ENCODE measurements around the gene SLC26A5. TPM values are rescaled to one million over a fixed set of nuclear protein-coding genes. Genes with fewer than 3 reads are reported as not detected.
"Not testable (repeated sequence)": the region's sequence is repeated elsewhere in the genome, so short reads cannot be mapped to it uniquely, and the experiment has no call there.

SLC26A5 gene
- total RNA-seq (not detected), polyA plus RNA-seq (not detected), total RNA-seq (0 reads per million in 6 experiments)

GRCh38 chr7:103446049-103446520, at the start of gene SLC26A5:
Gene SLC26A5, minus strand, starts transcription at chr7:103446207. Its CDS starts 24,693 bp downstream, at chr7:103421514.
- peak within 1 kb of the TSS in 1 of 10 donors; percentile 81 for H3K27ac Mint-ChIP-seq
- H3K4me3 Mint-ChIP-seq: peak within 1 kb of the TSS; percentile 74 to 95 (median 79)
- peak; percentile 76 to 81 for ATAC-seq
- DNase-seq: no peak
- H3K36me3 Mint-ChIP-seq: peaks cover 0 to 3% (median under 1%) of the 10 kb centered on the region in 3 donors
- H3K27me3 Mint-ChIP-seq: peaks cover 42 to 89% (median 53%) of the 10 kb centered on the region in 5 donors
- H3K9me3 Mint-ChIP-seq: peaks cover 0 to 16% (median 3%) of the 10 kb centered on the region in 9 donors
- POLR2A ChIA-PET: no interaction called here
- peaks cover 7 to 31% (median 20%) of the 10 kb centered on the region in 4 donors for H3K4me1 Mint-ChIP-seq

GRCh38 chr7:103487419-103487818, 41.4 kb upstream of the SLC26A5 start:
- no peaks in the 10 kb centered on the region for H3K9me3 Mint-ChIP-seq
- peaks cover 5 to 16% (median 13%) of the 10 kb centered on the region in 5 donors for H3K27me3 Mint-ChIP-seq
- POLR2A ChIA-PET: no interaction called here
- no peak for DNase-seq
- H3K4me1 Mint-ChIP-seq: no peaks in the 10 kb centered on the region
- no peak overlapping the region for H3K4me3 Mint-ChIP-seq
- H3K36me3 Mint-ChIP-seq: no peaks in the 10 kb centered on the region
- no peak for ATAC-seq
- H3K27ac Mint-ChIP-seq: no peak overlapping the region

GRCh38 chr7:103486873-103487272, 40.9 kb upstream of the SLC26A5 start:
- not testable (repeated sequence) for ATAC-seq, H3K27ac Mint-ChIP-seq
- POLR2A ChIA-PET: interaction anchor here (0.7 kb wide), 1 partner anchor 366 kb away, joined by 4 read pairs; no protein-coding TSS in a partner anchor

GRCh38 chr7:103480771-103481170, 34.8 kb upstream of the SLC26A5 start:
- no peak for ATAC-seq
- peaks cover 0 to 16% (median 15%) of the 10 kb centered on the region in 5 donors for H3K27me3 Mint-ChIP-seq
- no peaks in the 10 kb centered on the region for H3K9me3 Mint-ChIP-seq
- no peak overlapping the region for H3K27ac Mint-ChIP-seq
- H3K4me3 Mint-ChIP-seq: no peak overlapping the region
- POLR2A ChIA-PET: no interaction called here
- no peaks in the 10 kb centered on the region for H3K4me1 Mint-ChIP-seq
- no peaks in the 10 kb centered on the region for H3K36me3 Mint-ChIP-seq
- DNase-seq: no peak

More at GRCh38 chr7:103486873-103487272, 40.9 kb upstream of the SLC26A5 start:
- H3K27me3 Mint-ChIP-seq: peaks cover 6 to 20% (median 13%) of the 10 kb centered on the region in 5 donors
- not testable (repeated sequence) for H3K4me1 Mint-ChIP-seq, H3K36me3 Mint-ChIP-seq, H3K4me3 Mint-ChIP-seq, DNase-seq, H3K9me3 Mint-ChIP-seq

- Mint-ChIP-seq H3K27me3 (peaks cover 19 to 39% (median 22%) of the 10 kb centered on the region in 5 donors), H3K4me1 (peaks cover 0 to 5% (median 0%) of the 10 kb centered on the region in 4 donors), H3K4me3 (no peak overlapping the region), H3K27ac (no peak overlapping the region), H3K9me3 (no peaks in the 10 kb centered on the region), H3K36me3 (no peaks in the 10 kb centered on the region)
- POLR2A ChIA-PET: no interaction called here
- peak in 1 of 2 donors; percentile 32 for ATAC-seq
- no peak for DNase-seq
These were observed 28.9 kb upstream of the SLC26A5 start for GRCh38 chr7:103474956-103475355.

- no peak for DNase-seq
- no peak overlapping the region for H3K27ac Mint-ChIP-seq
- POLR2A ChIA-PET: interaction anchor here (0.7 kb wide), 1 partner anchor 23 kb away, joined by 3 read pairs; no protein-coding TSS in a partner anchor
- H3K4me1 Mint-ChIP-seq: no peaks in the 10 kb centered on the region
- no peak overlapping the region for H3K4me3 Mint-ChIP-seq
- no peaks in the 10 kb centered on the region for H3K9me3 Mint-ChIP-seq
- ATAC-seq: no peak
- no peaks in the 10 kb centered on the region for H3K36me3 Mint-ChIP-seq
- H3K27me3 Mint-ChIP-seq: peaks cover 17 to 39% (median 19%) of the 10 kb centered on the region in 5 donors
These were observed 23.3 kb upstream of the SLC26A5 start for GRCh38 chr7:103469095-103469948.

- Mint-ChIP-seq H3K4me3 (no peak overlapping the region), H3K36me3 (no peaks in the 10 kb centered on the region), H3K27me3 (peaks cover 18 to 29% (median 20%) of the 10 kb centered on the region in 5 donors), H3K27ac (no peak overlapping the region), H3K9me3 (peaks cover 0 to 1% (median 0%) of the 10 kb centered on the region in 9 donors), H3K4me1 (no peaks in the 10 kb centered on the region)
- POLR2A ChIA-PET: no interaction called here
- DNase-seq (no peak), ATAC-seq (no peak)
These were observed 20.8 kb upstream of the SLC26A5 start for GRCh38 chr7:103466814-103467213.

- Mint-ChIP-seq H3K27me3 (peaks cover 11 to 32% (median 17%) of the 10 kb centered on the region in 5 donors), H3K4me1 (no peaks in the 10 kb centered on the region), H3K4me3 (no peak overlapping the region), H3K27ac (no peak overlapping the region), H3K36me3 (no peaks in the 10 kb centered on the region), H3K9me3 (peaks cover 0 to 3% (median 0%) of the 10 kb centered on the region in 9 donors)
- ATAC-seq (no peak), DNase-seq (no peak)
- POLR2A ChIA-PET: no interaction called here
These were observed 16.4 kb upstream of the SLC26A5 start for GRCh38 chr7:103462358-103462757.

- H3K27ac Mint-ChIP-seq: peak overlapping the region in 1 of 10 donors; percentile 29
- ATAC-seq (peak; percentile 47 to 65), DNase-seq (peak in 4 of 10 donors; percentile 6 to 22 (median 14))
- peak overlapping the region in 8 of 10 donors; percentile 18 to 77 (median 68) for H3K4me3 Mint-ChIP-seq
- POLR2A ChIA-PET: no interaction called here
- peaks cover 4 to 28% (median 14%) of the 10 kb centered on the region in 9 donors for H3K9me3 Mint-ChIP-seq
- peaks cover 7 to 31% (median 20%) of the 10 kb centered on the region in 4 donors for H3K4me1 Mint-ChIP-seq
- H3K36me3 Mint-ChIP-seq: peaks cover 0 to 10% (median 6%) of the 10 kb centered on the region in 3 donors
- H3K27me3 Mint-ChIP-seq: peaks cover 45 to 89% (median 60%) of the 10 kb centered on the region in 5 donors
These were observed 1.3 kb upstream of the SLC26A5 start for GRCh38 chr7:103447073-103447960.

- peaks cover 40 to 88% (median 48%) of the 10 kb centered on the region in 5 donors for H3K27me3 Mint-ChIP-seq
- ATAC-seq: peak in 1 of 2 donors; percentile 18
- H3K27ac Mint-ChIP-seq: peak overlapping the region in 1 of 10 donors; percentile 65
- POLR2A ChIA-PET: no interaction called here
- H3K4me3 Mint-ChIP-seq: peak overlapping the region; percentile 74 to 95 (median 79)
- H3K36me3 Mint-ChIP-seq: peaks cover 0 to 3% (median 0%) of the 10 kb centered on the region in 3 donors
- peaks cover 0 to 13% (median 1%) of the 10 kb centered on the region in 9 donors for H3K9me3 Mint-ChIP-seq
- no peak for DNase-seq
- peaks cover 7 to 31% (median 20%) of the 10 kb centered on the region in 4 donors for H3K4me1 Mint-ChIP-seq
These were observed 569 bp downstream of the SLC26A5 start for GRCh38 chr7:103445228-103446048.

GRCh38 chr7:103439661-103440060, 6.3 kb downstream of the SLC26A5 start:
- H3K27me3 Mint-ChIP-seq: peaks cover 21 to 80% (median 34%) of the 10 kb centered on the region in 5 donors
- peaks cover 0 to 2% (median 0%) of the 10 kb centered on the region in 9 donors for H3K9me3 Mint-ChIP-seq
- peaks cover 0 to 3% (median 0%) of the 10 kb centered on the region in 3 donors for H3K36me3 Mint-ChIP-seq
- H3K4me1 Mint-ChIP-seq: peaks cover 0 to 3% (median 0%) of the 10 kb centered on the region in 4 donors
- H3K27ac Mint-ChIP-seq: peak overlapping the region in 1 of 10 donors; percentile 30
- POLR2A ChIA-PET: no interaction called here
- ATAC-seq: no peak
- DNase-seq: no peak
- no peak overlapping the region for H3K4me3 Mint-ChIP-seq

All from naive thymus-derived CD8-positive, alpha-beta T cell (primary cell).